ENCODE results near the gene CDC20.

CDC20 gene

DNA sequence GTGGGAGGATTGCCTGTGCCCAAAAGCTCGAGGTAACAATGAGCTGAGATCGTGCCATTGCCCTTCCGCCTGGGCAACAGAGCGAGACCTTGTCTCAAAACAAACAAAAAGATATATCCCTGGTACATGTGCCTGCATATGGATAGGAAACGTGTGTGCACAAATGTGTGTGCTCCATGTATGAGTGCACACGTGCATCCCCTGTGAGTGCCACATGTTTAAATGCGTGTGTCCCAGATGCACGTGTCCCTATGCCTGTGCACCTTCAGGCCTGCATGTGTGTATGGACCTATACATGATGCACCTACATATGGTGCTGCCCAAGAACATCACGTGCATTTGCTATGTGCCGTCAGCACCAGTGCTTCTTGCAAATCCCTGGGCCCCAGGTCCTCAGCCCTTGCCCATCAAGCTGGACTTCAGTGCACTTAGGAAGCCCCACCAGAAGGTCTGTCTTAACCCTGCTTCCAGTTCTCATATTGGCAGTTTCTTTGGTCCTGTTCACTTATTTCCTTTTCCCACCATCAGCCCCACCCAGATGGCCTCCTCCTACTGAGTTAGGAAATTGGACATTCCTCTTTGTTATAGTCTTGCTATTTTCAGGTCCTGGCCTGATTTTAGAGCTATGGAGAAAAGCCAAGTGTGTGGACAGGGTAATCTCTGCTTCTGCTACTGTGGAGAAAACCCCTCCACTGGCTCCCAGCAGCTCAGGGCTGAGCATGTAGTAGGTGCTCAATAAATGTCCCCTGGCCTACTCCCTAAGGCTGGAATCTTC is 42.6 kb upstream of the CDC20 start:
- TF ChIP-seq TAF1 (IDR thresholded peaks at IDR 0.05; ENCODE audit: borderline replicate concordance, insufficient read depth, low read length) = no peak
- no peak for TF ChIP-seq FOXP2 (optimal IDR thresholded peaks at IDR 0.05; ENCODE audit: borderline replicate concordance, extremely low read depth, extremely low read length, insufficient read depth)
- no peak for TF ChIP-seq SIN3A (IDR thresholded peaks at IDR 0.05; ENCODE audit: borderline replicate concordance, insufficient read depth, low read length)
- TF ChIP-seq, protein P1, sequence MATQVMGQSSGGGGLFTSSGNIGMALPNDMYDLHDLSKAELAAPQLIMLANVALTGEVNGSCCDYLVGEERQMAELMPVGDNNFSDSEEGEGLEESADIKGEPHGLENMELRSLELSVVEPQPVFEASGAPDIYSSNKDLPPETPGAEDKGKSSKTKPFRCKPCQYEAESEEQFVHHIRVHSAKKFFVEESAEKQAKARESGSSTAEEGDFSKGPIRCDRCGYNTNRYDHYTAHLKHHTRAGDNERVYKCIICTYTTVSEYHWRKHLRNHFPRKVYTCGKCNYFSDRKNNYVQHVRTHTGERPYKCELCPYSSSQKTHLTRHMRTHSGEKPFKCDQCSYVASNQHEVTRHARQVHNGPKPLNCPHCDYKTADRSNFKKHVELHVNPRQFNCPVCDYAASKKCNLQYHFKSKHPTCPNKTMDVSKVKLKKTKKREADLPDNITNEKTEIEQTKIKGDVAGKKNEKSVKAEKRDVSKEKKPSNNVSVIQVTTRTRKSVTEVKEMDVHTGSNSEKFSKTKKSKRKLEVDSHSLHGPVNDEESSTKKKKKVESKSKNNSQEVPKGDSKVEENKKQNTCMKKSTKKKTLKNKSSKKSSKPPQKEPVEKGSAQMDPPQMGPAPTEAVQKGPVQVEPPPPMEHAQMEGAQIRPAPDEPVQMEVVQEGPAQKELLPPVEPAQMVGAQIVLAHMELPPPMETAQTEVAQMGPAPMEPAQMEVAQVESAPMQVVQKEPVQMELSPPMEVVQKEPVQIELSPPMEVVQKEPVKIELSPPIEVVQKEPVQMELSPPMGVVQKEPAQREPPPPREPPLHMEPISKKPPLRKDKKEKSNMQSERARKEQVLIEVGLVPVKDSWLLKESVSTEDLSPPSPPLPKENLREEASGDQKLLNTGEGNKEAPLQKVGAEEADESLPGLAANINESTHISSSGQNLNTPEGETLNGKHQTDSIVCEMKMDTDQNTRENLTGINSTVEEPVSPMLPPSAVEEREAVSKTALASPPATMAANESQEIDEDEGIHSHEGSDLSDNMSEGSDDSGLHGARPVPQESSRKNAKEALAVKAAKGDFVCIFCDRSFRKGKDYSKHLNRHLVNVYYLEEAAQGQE (IDR thresholded peaks at IDR 0.05; ENCODE audit: insufficient read depth in 1 of 2, low read depth in 2 of 2, low read length in 2 of 2) = no peak

DNA sequence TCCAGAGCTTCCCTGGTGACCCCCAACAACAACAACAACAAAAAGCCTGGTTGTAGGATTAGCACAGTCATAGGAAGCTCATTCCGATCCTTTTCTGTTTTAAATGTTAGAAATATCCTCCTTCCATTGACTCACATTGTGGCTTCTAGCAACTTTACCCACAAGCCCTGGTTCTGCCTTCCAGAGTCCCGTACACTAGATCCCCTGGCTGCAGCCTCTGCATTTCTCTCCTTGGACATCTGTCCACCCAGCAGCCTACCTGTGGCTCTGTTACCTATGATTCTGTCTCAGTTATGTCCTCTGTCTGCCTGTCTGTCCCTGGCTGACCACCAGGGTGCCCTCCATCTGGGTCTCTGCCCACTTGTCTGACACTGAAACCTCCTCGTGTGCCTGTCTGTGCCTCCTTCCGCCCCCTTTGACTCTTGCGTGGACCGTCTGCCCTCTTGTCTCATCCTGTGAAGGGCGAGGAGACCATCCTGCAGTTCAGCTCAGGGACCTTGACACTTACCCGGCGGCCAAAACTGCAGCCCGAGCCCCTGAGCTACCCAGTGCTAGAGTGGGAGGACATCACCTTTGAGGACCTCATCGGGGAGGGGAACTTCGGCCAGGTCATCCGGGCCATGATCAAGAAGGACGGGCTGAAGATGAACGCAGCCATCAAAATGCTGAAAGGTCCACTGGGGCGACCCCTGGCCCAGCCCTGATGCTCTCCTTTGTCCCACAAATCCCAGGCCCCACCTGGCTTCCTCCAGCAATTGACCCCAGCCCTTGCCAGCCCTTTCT is 41.9 kb upstream of the CDC20 start:
- TF ChIP-seq, protein P1 (IDR thresholded peaks at IDR 0.05; ENCODE audit: insufficient read depth in 1 of 2, low read depth in 2 of 2, low read length in 2 of 2) = no peak
- no peak for TF ChIP-seq POLR2AphosphoS5 (IDR thresholded peaks at IDR 0.05; ENCODE audit: low read depth, low read length)
- TF ChIP-seq FOXP2 (optimal IDR thresholded peaks at IDR 0.05; ENCODE audit: borderline replicate concordance, extremely low read depth, extremely low read length, insufficient read depth) = no peak
- no peak for TF ChIP-seq SIN3A (IDR thresholded peaks at IDR 0.05; ENCODE audit: borderline replicate concordance, insufficient read depth, low read length)
- no peak for TF ChIP-seq TAF1 (IDR thresholded peaks at IDR 0.05; ENCODE audit: borderline replicate concordance, insufficient read depth, low read length)

DNA sequence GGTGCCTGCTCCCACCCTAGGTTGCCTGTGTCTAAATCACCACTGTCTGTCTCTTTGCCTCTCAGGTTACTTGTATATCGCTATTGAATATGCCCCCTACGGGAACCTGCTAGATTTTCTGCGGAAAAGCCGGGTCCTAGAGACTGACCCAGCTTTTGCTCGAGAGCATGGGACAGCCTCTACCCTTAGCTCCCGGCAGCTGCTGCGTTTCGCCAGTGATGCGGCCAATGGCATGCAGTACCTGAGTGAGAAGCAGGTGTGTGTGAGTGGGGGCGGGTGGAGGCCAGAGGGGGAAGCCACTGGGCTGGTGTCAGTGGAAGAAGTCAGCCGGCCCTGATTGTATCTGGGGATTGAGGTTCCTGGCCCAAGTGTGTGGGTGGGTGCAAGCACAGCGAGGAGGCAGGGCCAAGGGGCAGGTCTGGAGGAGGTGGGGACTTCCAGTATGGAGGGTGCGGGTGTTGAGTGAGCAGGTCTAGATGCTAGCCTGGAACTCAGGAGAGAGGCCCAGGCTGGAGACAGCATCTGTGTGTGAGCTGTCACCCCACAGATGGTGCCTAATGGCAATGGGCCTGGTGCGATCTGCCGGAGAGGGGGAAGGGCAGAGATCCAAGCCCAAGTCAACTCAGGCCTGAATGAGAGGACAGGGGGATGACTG is 40.8 kb upstream of the CDC20 start:
- TF ChIP-seq TAF1 (IDR thresholded peaks at IDR 0.05; ENCODE audit: borderline replicate concordance, insufficient read depth, low read length) = no peak

DNA sequence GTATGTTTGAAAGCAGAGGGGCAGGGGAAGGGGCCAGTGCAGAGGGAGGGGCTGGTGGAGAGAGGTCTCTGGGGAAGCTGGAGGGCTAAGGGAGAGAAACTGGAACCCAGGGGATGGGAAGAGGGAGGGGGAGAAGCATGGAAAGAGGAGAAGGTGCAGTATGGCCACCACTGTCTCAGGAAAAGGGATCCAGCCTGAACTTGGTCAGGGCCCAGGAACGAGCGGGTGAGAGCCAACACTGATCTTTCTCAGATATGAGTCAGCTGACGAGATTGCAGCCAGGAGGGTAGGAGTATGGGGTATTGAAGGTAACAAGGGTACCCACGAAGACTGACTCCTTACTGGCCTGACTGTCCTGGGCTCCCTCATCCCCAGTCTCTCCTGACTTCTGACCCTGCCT is 40.0 kb upstream of the CDC20 start:
- TF ChIP-seq, protein P1 (IDR thresholded peaks at IDR 0.05; ENCODE audit: insufficient read depth in 1 of 2, low read depth in 2 of 2, low read length in 2 of 2) = no peak

DNA sequence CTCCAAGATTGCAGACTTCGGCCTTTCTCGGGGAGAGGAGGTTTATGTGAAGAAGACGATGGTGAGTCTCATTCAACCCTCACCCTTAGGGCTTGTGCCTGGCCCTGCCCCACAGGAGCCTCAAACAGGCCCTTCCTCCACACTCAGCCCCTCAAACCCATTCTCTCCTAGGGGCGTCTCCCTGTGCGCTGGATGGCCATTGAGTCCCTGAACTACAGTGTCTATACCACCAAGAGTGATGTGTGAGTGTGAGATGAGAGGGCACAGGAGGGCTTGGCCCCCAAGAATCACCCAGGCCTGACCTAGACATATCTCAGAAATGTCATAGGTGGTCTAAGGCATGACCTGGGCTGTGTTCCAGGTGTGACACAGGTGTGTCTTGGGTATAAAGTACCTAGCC is 39.5 kb upstream of the CDC20 start:
- TF ChIP-seq, protein P1 (IDR thresholded peaks at IDR 0.05; ENCODE audit: insufficient read depth in 1 of 2, low read depth in 2 of 2, low read length in 2 of 2) = no peak
- TF ChIP-seq POLR2AphosphoS5 (IDR thresholded peaks at IDR 0.05; ENCODE audit: low read depth, low read length) (no peak), SIN3A (IDR thresholded peaks at IDR 0.05; ENCODE audit: borderline replicate concordance, insufficient read depth, low read length) (no peak), FOXP2 (optimal IDR thresholded peaks at IDR 0.05; ENCODE audit: borderline replicate concordance, extremely low read depth, extremely low read length, insufficient read depth) (no peak), TAF1 (IDR thresholded peaks at IDR 0.05; ENCODE audit: borderline replicate concordance, insufficient read depth, low read length) (no peak)
